Measurements from ENCODE around the gene CSRNP2.
"Not testable (repeated sequence)": the region's sequence is repeated elsewhere in the genome, so short reads cannot be mapped to it uniquely, and the experiment has no call there.

Gene CSRNP2

GRCh38 chr12:51020448-51021182, 62.8 kb downstream of the CSRNP2 start:
- no peak overlapping the region for H3K4me3 ChIP-seq (ENCODE audit: low read length)
- TF ChIP-seq CTCF (conservative IDR thresholded peaks at IDR 0.05; ENCODE audit: low read length) = no peak
- DNase-seq (ENCODE audit: low read depth) = no peak

- TF ChIP-seq CTCF (conservative IDR thresholded peaks at IDR 0.05; ENCODE audit: low read length) = no peak
- no peak overlapping the region for H3K4me3 ChIP-seq (ENCODE audit: low read length)
- no peak for DNase-seq (ENCODE audit: low read depth)
These were observed 63.5 kb downstream of the CSRNP2 start for GRCh38 chr12:51019927-51020326.

GRCh38 chr12:51018956-51019355, 64.4 kb downstream of the CSRNP2 start:
- no peak overlapping the region for H3K4me3 ChIP-seq (ENCODE audit: low read length)
- no peak for TF ChIP-seq CTCF (conservative IDR thresholded peaks at IDR 0.05; ENCODE audit: low read length)
- no peak for DNase-seq (ENCODE audit: low read depth)

- no peak for TF ChIP-seq CTCF (conservative IDR thresholded peaks at IDR 0.05; ENCODE audit: low read length)
These were observed 65.9 kb downstream of the CSRNP2 start for GRCh38 chr12:51017452-51017851.

GRCh38 chr12:51014467-51014866, 68.9 kb downstream of the CSRNP2 start:
- not testable (repeated sequence) for H3K4me3 ChIP-seq (ENCODE audit: low read length); DNase-seq (ENCODE audit: low read depth)

More at GRCh38 chr12:51017452-51017851, 65.9 kb downstream of the CSRNP2 start:
- DNase-seq (ENCODE audit: low read depth) = no peak
- no peak overlapping the region for H3K4me3 ChIP-seq (ENCODE audit: low read length)

GRCh38 chr12:51013441-51013840, 70.0 kb downstream of the CSRNP2 start:
- no peak for TF ChIP-seq CTCF (conservative IDR thresholded peaks at IDR 0.05; ENCODE audit: low read length)
- DNase-seq (ENCODE audit: low read depth) = no peak
- no peak overlapping the region for H3K4me3 ChIP-seq (ENCODE audit: low read length)

GRCh38 chr12:51012570-51013236, 70.7 kb downstream of the CSRNP2 start:
- DNase-seq (ENCODE audit: low read depth) = no peak
- TF ChIP-seq CTCF (conservative IDR thresholded peaks at IDR 0.05; ENCODE audit: low read length) = no peak
- H3K4me3 ChIP-seq (ENCODE audit: low read length) = no peak overlapping the region

All from AG10803 (cell line).